Middle frontal gyrus (tissue), 1 donor: Measurements from ENCODE around the gene SRRM2.

Source experiments
- DNase-seq: peaks from one replicate; pipeline ENCODE4 v3.0.0-alpha.2; 2015; ENCODE audit warnings: low spot score; ENCODE audit errors: extremely low spot score

Gene SRRM2

DNA sequence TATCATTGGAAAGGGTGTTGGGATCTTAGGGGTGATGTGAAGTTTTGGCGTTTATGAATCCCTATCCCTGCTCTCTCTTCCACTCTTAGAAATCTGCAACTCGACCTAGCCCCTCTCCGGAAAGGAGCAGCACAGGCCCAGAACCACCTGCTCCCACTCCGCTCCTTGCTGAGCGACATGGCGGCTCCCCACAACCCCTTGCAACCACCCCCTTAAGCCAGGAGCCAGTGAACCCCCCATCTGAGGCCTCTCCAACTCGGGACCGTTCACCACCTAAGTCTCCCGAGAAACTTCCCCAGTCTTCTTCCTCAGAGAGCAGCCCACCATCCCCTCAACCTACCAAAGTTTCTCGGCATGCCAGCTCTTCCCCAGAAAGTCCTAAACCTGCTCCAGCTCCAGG is 9.0 kb downstream of the SRRM2 start:
- no peak for DNase-seq

DNA sequence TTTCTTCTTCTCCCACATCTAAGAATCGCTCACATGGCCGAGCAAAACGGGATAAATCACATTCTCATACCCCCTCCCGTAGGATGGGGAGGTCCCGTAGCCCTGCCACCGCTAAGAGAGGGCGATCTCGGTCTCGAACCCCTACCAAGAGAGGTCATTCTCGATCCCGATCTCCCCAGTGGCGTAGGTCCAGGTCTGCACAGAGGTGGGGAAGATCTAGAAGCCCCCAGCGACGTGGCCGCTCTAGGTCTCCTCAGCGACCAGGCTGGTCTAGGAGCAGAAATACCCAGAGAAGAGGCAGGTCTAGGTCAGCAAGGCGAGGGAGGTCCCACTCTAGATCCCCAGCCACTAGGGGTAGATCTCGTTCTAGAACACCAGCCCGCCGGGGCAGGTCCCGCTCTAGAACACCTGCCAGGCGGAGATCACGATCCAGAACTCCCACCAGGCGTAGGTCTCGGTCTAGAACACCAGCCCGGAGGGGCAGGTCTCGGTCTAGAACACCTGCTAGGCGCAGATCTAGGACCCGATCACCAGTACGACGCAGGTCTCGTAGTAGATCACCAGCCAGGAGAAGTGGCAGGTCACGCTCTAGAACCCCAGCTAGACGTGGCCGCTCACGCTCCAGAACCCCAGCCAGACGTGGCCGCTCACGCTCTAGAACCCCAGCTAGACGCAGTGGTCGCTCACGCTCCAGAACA is 9.6 kb downstream of the SRRM2 start:
- DNase-seq, result no peak

DNA sequence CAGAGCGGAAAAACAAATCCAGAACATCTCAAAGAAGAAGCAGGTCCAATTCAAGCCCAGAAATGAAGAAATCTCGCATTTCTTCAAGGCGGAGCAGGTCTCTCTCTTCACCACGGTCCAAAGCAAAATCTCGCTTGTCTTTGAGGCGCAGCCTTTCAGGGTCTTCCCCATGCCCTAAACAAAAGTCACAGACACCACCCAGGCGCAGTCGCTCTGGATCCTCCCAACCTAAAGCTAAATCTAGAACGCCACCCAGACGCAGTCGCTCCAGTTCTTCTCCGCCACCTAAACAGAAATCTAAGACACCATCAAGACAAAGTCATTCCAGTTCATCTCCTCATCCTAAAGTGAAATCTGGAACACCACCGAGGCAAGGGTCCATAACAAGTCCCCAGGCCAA is 10.3 kb downstream of the SRRM2 start:
- DNase-seq, result no peak

DNA sequence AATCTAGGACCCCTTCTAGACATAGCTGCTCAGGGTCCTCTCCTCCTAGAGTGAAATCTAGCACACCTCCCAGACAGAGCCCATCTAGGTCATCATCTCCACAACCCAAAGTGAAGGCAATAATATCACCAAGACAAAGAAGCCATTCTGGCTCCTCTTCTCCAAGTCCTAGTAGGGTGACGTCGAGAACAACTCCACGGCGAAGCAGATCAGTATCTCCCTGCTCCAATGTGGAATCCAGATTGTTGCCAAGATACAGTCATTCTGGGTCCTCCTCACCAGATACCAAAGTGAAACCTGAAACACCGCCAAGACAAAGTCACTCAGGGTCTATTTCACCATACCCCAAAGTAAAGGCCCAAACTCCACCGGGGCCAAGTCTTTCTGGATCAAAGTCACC is 10.7 kb downstream of the SRRM2 start:
- no peak for DNase-seq

DNA sequence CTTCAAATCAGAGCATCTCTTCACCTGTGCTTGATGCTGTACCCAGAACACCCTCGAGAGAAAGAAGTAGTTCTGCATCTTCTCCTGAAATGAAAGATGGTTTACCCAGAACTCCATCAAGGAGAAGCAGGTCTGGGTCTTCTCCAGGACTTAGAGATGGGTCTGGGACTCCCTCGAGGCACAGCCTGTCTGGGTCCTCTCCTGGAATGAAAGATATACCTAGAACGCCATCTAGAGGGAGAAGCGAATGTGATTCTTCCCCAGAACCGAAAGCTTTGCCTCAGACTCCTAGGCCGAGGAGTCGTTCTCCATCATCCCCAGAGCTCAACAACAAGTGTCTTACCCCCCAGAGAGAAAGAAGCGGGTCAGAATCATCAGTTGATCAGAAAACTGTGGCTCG is 12.3 kb downstream of the SRRM2 start:
- DNase-seq, result no peak

DNA sequence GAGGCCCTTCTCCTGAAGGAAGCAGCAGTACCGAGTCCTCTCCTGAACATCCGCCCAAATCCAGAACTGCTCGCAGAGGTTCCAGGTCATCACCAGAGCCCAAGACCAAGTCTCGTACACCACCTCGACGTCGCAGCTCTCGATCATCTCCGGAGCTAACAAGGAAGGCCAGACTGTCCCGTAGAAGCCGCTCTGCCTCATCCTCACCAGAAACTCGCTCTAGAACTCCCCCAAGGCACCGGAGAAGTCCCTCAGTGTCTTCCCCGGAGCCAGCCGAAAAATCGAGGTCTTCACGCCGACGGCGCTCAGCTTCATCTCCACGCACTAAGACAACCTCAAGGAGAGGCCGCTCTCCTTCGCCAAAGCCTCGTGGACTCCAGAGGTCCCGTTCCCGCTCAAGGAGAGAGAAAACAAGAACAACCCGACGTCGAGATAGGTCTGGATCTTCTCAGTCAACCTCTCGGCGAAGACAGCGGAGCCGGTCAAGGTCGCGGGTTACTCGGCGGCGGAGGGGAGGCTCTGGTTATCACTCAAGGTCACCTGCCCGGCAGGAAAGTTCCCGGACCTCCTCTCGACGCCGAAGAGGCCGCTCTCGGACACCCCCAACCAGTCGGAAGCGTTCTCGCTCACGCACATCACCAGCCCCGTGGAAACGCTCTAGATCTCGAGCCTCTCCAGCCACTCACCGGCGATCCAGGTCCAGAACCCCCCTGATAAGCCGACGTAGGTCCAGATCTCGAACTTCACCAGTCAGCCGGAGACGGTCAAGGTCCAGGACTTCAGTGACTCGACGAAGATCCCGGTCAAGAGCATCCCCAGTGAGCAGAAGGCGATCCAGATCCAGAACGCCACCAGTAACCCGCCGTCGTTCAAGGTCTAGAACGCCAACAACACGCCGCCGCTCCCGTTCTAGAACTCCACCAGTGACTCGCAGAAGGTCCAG is 13.3 kb downstream of the SRRM2 start:
- DNase-seq, result no peak

DNA sequence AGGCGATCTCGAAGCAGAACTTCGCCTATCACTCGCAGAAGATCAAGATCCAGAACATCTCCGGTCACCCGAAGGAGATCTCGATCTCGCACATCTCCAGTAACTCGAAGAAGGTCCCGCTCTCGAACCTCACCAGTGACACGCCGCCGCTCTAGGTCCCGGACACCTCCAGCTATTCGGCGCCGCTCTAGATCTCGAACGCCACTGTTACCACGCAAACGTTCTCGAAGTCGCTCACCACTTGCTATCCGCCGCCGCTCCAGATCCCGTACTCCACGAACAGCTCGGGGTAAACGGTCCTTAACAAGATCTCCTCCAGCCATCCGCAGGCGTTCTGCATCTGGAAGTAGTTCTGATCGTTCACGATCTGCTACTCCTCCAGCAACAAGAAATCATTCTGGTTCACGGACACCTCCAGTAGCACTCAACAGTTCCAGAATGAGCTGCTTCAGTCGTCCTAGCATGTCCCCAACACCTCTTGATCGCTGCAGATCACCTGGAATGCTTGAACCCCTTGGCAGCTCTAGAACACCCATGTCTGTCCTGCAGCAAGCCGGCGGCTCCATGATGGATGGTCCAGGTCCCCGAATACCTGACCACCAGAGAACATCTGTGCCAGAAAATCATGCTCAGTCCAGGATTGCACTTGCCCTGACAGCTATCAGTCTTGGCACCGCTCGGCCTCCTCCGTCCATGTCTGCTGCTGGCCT is 14.1 kb downstream of the SRRM2 start:
- no peak for DNase-seq

DNA sequence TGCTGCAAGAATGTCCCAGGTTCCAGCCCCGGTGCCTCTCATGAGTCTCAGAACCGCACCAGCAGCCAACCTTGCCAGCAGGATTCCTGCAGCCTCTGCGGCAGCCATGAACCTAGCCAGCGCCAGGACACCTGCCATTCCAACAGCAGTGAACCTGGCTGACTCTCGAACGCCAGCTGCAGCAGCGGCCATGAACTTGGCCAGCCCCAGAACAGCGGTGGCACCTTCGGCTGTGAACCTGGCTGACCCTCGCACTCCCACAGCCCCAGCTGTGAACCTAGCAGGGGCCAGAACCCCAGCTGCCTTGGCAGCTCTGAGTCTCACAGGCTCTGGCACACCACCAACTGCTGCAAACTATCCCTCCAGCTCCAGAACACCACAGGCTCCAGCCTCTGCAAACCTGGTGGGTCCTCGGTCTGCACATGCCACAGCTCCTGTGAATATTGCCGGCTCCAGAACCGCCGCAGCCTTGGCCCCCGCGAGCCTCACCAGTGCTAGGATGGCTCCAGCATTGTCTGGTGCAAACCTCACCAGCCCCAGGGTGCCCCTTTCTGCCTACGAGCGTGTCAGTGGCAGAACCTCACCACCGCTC is 14.8 kb downstream of the SRRM2 start:
- DNase-seq, result no peak

- no peak for DNase-seq
Measured at GRCh38 chr16:2767891-2768290, 15.5 kb downstream of the SRRM2 start.

DNA sequence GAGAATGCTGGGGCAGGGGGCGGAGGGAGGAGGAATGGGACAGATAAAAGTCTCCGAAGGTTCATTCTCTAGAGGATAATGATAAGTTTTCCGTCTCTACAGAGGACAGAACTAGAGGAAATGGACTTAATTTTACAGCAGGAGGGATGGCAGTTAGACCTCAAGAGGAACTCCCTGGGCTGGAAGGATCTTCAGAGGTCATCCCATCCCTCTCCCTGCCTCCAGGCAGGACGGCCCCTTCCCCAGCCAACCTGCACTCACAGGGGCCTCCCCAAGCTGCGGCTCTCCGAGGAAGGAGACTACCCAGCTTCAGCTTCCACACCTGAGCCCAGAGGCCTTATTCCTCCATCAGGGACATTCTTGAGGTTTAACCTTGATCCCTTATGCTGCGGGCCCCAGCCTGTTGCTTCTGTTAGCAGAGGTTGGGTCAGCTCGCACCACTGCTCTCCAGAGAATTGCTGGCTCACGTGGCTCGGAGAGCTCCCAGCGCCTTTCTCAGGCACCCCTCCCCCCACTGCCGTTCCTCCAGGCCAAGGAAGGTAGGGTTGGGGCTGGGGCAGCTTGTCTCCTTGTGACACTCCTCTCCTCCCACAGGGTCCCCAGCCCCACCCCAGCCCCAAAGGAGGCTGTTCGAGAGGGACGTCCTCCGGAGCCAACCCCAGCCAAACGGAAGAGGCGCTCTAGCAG is 16.1 kb downstream of the SRRM2 start:
- DNase-seq, result no peak

GRCh38 chr16:2769100-2769529 is 16.7 kb downstream of the SRRM2 start:
- DNase-seq, result no peak

- DNase-seq, result no peak
Measured at GRCh38 chr16:2769675-2770056, 17.2 kb downstream of the SRRM2 start.

GRCh38 chr16:2770057-2770951 is 17.9 kb downstream of the SRRM2 start:
- no peak for DNase-seq

GRCh38 chr16:2771496-2772402 is 19.3 kb downstream of the SRRM2 start:
- no peak for DNase-seq

GRCh38 chr16:2773188-2773968 is 20.9 kb downstream of the SRRM2 start:
- no peak for DNase-seq

- DNase-seq, result no peak
Measured at GRCh38 chr16:2774161-2774891, 21.9 kb downstream of the SRRM2 start.

DNA sequence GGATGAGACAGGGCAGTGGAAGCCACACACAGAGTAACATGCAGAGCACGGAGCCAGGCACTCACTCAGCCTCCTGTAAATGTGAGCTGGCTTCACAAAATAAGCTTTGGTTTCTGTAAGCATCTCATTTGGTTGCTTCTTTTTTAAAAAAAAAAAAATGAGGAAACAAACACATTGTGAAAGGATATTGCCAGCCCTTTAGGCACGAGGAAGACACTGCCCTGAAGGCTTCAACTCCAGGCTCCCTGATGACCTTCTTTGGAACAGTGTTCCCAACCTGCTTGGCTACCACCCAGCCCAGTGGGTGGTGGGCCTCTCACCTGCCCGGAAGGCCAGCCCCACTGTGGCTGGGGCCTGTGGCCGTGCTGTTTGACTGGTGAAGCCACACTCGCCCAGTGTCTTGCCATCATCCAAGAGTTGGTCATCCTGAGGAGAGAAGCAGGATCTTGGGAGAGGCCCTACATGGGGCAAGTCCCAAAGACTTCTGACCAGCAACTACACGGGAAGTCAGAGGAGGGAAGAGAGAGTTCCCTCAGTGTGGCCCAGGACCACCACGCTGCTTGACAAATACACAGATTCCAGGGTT is 22.8 kb downstream of the SRRM2 start:
- DNase-seq, result no peak
